Neural progenitor cell (in vitro differentiated cells): ENCODE results near the gene PMEPA1. TPM values are rescaled to one million over a fixed set of nuclear protein-coding genes. Genes with fewer than 3 reads are reported as not detected.

Experiments
- DNase-seq: peaks from one replicate; pipeline ENCODE4 v3.0.0-alpha.2; 2016; ENCODE audit warnings: low spot score
- H2AFZ ChIP-seq: fragments of 200-600 bp; sonication (generic); replicated peaks from 2 replicates; pipeline ENCODE4 v1.6.1; 2016; ENCODE audit warnings: antibody characterized with exemption
- H3F3A ChIP-seq: fragments of 200-600 bp; sonication (generic); 2 replicates; pipeline ENCODE4 v1.6.1; 2016; ENCODE audit warnings: antibody characterized with exemption, low read depth
- H3K27ac ChIP-seq: fragments of 200-600 bp; sonication (generic); 2 replicates; pipeline ENCODE4 v1.5.1; 2016; ENCODE audit warnings: mild to moderate bottlenecking
- H3K27me3 ChIP-seq: fragments of 200-600 bp; sonication (generic); 2 replicates; pipeline ENCODE4 v1.6.1; 2016; ENCODE audit warnings: mild to moderate bottlenecking, moderate library complexity
- H3K36me3 ChIP-seq: fragments of 200-600 bp; sonication (generic); 2 replicates; pipeline ENCODE4 v1.5.1; 2016
- H3K4me1 ChIP-seq: fragments of 200-600 bp; sonication (generic); 2 replicates; pipeline ENCODE4 v1.6.1; 2016; ENCODE audit warnings: mixed run types
- H3K4me2 ChIP-seq: fragments of 200-600 bp; sonication (generic); 2 replicates; pipeline ENCODE4 v1.6.1; 2016
- H3K4me3 ChIP-seq: fragments of 200-600 bp; sonication (generic); 2 replicates; pipeline ENCODE4 v1.5.1; 2016
- H3K79me2 ChIP-seq: fragments of 200-600 bp; sonication (generic); 2 replicates; pipeline ENCODE4 v1.6.1; 2016; ENCODE audit warnings: low read depth
- H3K9ac ChIP-seq: fragments of 200-600 bp; sonication (generic); 2 replicates; pipeline ENCODE4 v1.6.1; 2016
- H3K9me3 ChIP-seq: fragments of 200-600 bp; sonication (generic); 2 replicates; pipeline ENCODE4 v1.5.1; 2016; ENCODE audit warnings: low read depth
- H4K20me1 ChIP-seq: fragments of 200-600 bp; sonication (generic); 2 replicates; pipeline ENCODE4 v1.6.1; 2016; ENCODE audit warnings: low read depth
- H3K27ac Mint-ChIP-seq: 3 replicates; pipeline ENCODE4 v1.8.0; 2021; ENCODE audit warnings: mixed read lengths
- H3K27me3 Mint-ChIP-seq: 2 replicates; pipeline ENCODE4 v1.8.0; 2022; ENCODE audit warnings: low read depth, mild to moderate bottlenecking, inconsistent platforms, moderate library complexity, mixed read lengths; ENCODE audit not compliant: insufficient read depth
- H3K36me3 Mint-ChIP-seq: 3 replicates; pipeline ENCODE4 v1.8.0; 2021; ENCODE audit warnings: mixed read lengths
- H3K4me1 Mint-ChIP-seq: 3 replicates; pipeline ENCODE4 v1.8.0; 2021; ENCODE audit warnings: mixed read lengths
- H3K4me3 Mint-ChIP-seq: 3 replicates; pipeline ENCODE4 v1.8.0; 2021; ENCODE audit warnings: mild to moderate bottlenecking, moderate library complexity, mixed read lengths
- H3K9me3 Mint-ChIP-seq: 3 replicates; pipeline ENCODE4 v1.8.0; 2020; ENCODE audit warnings: mixed read lengths
- CTCF ChIP-seq: fragments of 200-600 bp; sonication (generic); IDR thresholded peaks from 2 replicates; pipeline ENCODE4 v1.5.1; 2017; ENCODE audit warnings: antibody characterized with exemption, mild to moderate bottlenecking
- EZH2 ChIP-seq: fragments of 200-600 bp; sonication (generic); IDR thresholded peaks from 2 replicates; pipeline ENCODE4 v1.6.1; 2017; ENCODE audit warnings: antibody characterized with exemption, mild to moderate bottlenecking, moderate library complexity
- EZH2phosphoT487 ChIP-seq: fragments of 200-600 bp; sonication (generic); IDR thresholded peaks from 2 replicates; pipeline ENCODE4 v1.6.1; 2017; ENCODE audit warnings: antibody characterized with exemption
- total RNA-seq: library from RNA; depleted of rRNA; stranded (reverse); fragments of >200 nt; gene quantifications from 2 replicates; pipeline ENCODE4 v1.2.3, GENCODE V29; 2015; ENCODE audit warnings: low replicate concordance

The PMEPA1 gene
- total RNA-seq, 1 donor from 2014 or later, result 1.7 TPM

DNA sequence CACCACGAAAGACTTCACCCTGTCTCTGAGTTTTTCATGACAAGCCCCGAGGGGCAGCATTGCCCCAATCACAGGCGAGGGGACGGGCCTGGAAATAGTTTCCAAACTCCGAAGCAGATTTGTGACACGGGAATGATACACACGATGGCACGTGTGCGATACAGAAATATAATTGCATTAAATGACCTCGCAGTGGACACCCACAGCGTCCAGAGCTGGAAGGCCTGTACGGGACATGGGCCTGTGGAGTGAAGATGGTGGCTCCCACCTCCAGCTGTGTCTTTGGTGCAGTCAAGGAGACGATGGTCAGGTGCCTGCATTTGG is 43.0 kb downstream of the PMEPA1 start:
- Mint-ChIP-seq H3K4me1 (peaks cover 44% of the 10 kb centered on the region), H3K27ac (no peak overlapping the region), H3K27me3 (peaks cover 10% of the 10 kb centered on the region), H3K9me3 (no peaks in the 10 kb centered on the region), H3K4me3 (no peak overlapping the region), H3K36me3 (no peaks in the 10 kb centered on the region)
- H3K4me3 ChIP-seq, result no peak overlapping the region
- no peak for TF ChIP-seq EZH2
- no peak for TF ChIP-seq EZH2phosphoT487
- no peak for TF ChIP-seq CTCF
- H3F3A ChIP-seq, result no peaks in the 10 kb centered on the region
- H3K4me1 ChIP-seq, result peaks cover 7% of the 10 kb centered on the region
- H4K20me1 ChIP-seq, result no peaks in the 10 kb centered on the region
- no peaks in the 10 kb centered on the region for H3K36me3 ChIP-seq
- no peak for DNase-seq
- H3K4me2 ChIP-seq, result no peak overlapping the region
- no peaks in the 10 kb centered on the region for H3K27me3 ChIP-seq
- H3K9me3 ChIP-seq, result no peaks in the 10 kb centered on the region
- H3K79me2 ChIP-seq, result no peaks in the 10 kb centered on the region
- no peak overlapping the region for H2AFZ ChIP-seq
- no peak overlapping the region for H3K27ac ChIP-seq
- H3K9ac ChIP-seq, result no peak overlapping the region

GRCh38 chr20:57666106-57666833 is 43.5 kb downstream of the PMEPA1 start:
- H3K4me3 ChIP-seq, result no peak overlapping the region
- no peaks in the 10 kb centered on the region for H3K27me3 ChIP-seq
- DNase-seq, result no peak
- peaks cover 41% of the 10 kb centered on the region for H3K4me1 Mint-ChIP-seq
- peaks cover 7% of the 10 kb centered on the region for H3K4me1 ChIP-seq
- peak overlapping the region; percentile 18 for H3K4me3 Mint-ChIP-seq
- no peaks in the 10 kb centered on the region for H3K79me2 ChIP-seq
- H3K27ac Mint-ChIP-seq, result no peak overlapping the region
- H3K36me3 Mint-ChIP-seq, result no peaks in the 10 kb centered on the region
- no peak overlapping the region for H3K9ac ChIP-seq
- H3K27ac ChIP-seq, result no peak overlapping the region
- H2AFZ ChIP-seq, result no peak overlapping the region
- H3K4me2 ChIP-seq, result no peak overlapping the region
- H4K20me1 ChIP-seq, result no peaks in the 10 kb centered on the region
- peaks cover 11% of the 10 kb centered on the region for H3K27me3 Mint-ChIP-seq
- H3F3A ChIP-seq, result no peaks in the 10 kb centered on the region
- no peaks in the 10 kb centered on the region for H3K36me3 ChIP-seq
- H3K9me3 Mint-ChIP-seq, result no peaks in the 10 kb centered on the region
- H3K9me3 ChIP-seq, result no peaks in the 10 kb centered on the region
- no peak for TF ChIP-seq CTCF
- no peak for TF ChIP-seq EZH2
- TF ChIP-seq EZH2phosphoT487, result no peak

DNA sequence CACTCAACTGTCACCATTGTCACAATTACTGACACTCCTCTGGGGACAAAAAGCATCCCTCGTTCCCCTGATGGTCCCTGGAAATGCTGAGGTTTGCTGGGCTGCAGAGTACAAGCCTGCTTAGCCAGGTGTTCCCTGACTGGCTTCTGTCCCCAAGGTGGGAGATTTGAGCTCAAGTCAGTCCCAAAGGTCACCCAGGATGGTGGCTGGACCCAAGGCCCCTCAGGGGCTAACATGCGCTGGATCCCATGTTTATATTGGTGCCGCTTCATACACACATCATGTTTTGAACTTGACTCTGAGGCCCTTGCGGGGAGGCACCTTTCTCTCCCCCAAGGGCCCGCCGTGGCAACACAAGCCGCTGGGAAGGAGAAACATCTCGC is 44.2 kb downstream of the PMEPA1 start:
- H3K4me1 ChIP-seq, result peaks cover 7% of the 10 kb centered on the region

More for the DNA sequence above, 44.2 kb downstream of the PMEPA1 start:
- Histone ChIP-seq H3K27ac (no peak overlapping the region), H4K20me1 (no peaks in the 10 kb centered on the region), H3K4me3 (no peak overlapping the region), H3K36me3 (no peaks in the 10 kb centered on the region), H3K9ac (no peak overlapping the region), H3K4me2 (no peak overlapping the region), H3K79me2 (no peaks in the 10 kb centered on the region), H3K9me3 (no peaks in the 10 kb centered on the region), H3K27me3 (no peaks in the 10 kb centered on the region), H2AFZ (no peak overlapping the region), H3F3A (no peaks in the 10 kb centered on the region)
- Mint-ChIP-seq H3K9me3 (no peaks in the 10 kb centered on the region), H3K4me3 (no peak overlapping the region), H3K27me3 (peaks cover 11% of the 10 kb centered on the region), H3K36me3 (no peaks in the 10 kb centered on the region), H3K4me1 (peaks cover 37% of the 10 kb centered on the region), H3K27ac (no peak overlapping the region)
- TF ChIP-seq EZH2 (no peak), CTCF (no peak), EZH2phosphoT487 (no peak)
- no peak for DNase-seq
